A673 (cell line): ENCODE measurements around the gene C16orf46. TPM values are rescaled to one million over a fixed set of nuclear protein-coding genes. Genes with fewer than 3 reads are reported as not detected.

Experiments
- BruUV-seq: library from RNA; stranded (reverse); fragments of 400-500 nt; replicated peaks from 2 replicates; lab custom pipeline; 2021; lab: Mats Ljungman, UMichigan
- CTCF ChIA-PET: fragments of 300-600 bp; sonication (Branson Sonifier 250); formaldehyde crosslinking; loops from one replicate; lab custom pipeline; 2022; ENCODE audit warnings: antibody characterized with exemption; lab: Charles Lee
- POLR2A ChIA-PET: fragments of 300-600 bp; sonication (Branson Sonifier 250); formaldehyde crosslinking; loops from one replicate; lab custom pipeline; 2022; ENCODE audit warnings: antibody characterized with exemption; ENCODE audit not compliant: low non-redundant PET; lab: Charles Lee
- DNase-seq: peaks from one replicate; pipeline ENCODE4 v3.0.0-alpha.2; 2015; ENCODE audit warnings: low spot score
- H3K27ac ChIP-seq: fragments of 200-600 bp; sonication (generic); 2 replicates; pipeline ENCODE4 v1.5.1; 2016; ENCODE audit warnings: mixed run types, low read depth, mild to moderate bottlenecking, mixed read lengths, antibody characterized with exemption, low read length; ENCODE audit not compliant: poor library complexity, severe bottlenecking
- H3K27me3 ChIP-seq: fragments of 200-600 bp; sonication (generic); replicated peaks from 2 replicates; pipeline ENCODE4 v1.6.1; 2017; ENCODE audit warnings: mixed run types, low read depth, mild to moderate bottlenecking, mixed read lengths, antibody characterized with exemption, low read length; ENCODE audit not compliant: insufficient read depth, poor library complexity
- H3K36me3 ChIP-seq: fragments of 200-600 bp; sonication (generic); 2 replicates; pipeline ENCODE4 v1.6.1; 2016; ENCODE audit warnings: mixed run types, mild to moderate bottlenecking, mixed read lengths, antibody characterized with exemption, low read length; ENCODE audit not compliant: insufficient read depth, poor library complexity, severe bottlenecking
- H3K4me1 ChIP-seq: fragments of 200-600 bp; sonication (generic); 2 replicates; pipeline ENCODE4 v1.6.1; 2017; ENCODE audit warnings: mixed run types, mild to moderate bottlenecking, mixed read lengths, antibody characterized with exemption, low read length; ENCODE audit not compliant: insufficient read depth, poor library complexity, severe bottlenecking
- H3K4me3 ChIP-seq: fragments of 200-600 bp; sonication (generic); 2 replicates; pipeline ENCODE4 v1.5.1; 2016; ENCODE audit warnings: low read depth, mixed run types, mild to moderate bottlenecking, mixed read lengths, low read length; ENCODE audit not compliant: poor library complexity, severe bottlenecking
- H3K9me3 ChIP-seq: fragments of 200-600 bp; sonication (generic); 2 replicates; pipeline ENCODE4 v1.6.1; 2016; ENCODE audit warnings: mixed run types, low read depth, mild to moderate bottlenecking, mixed read lengths, antibody characterized with exemption, low read length; ENCODE audit not compliant: poor library complexity, severe bottlenecking
- EZH2 ChIP-seq: fragments of 200-600 bp; sonication (generic); IDR thresholded peaks from 2 replicates; pipeline ENCODE4 v1.6.1; 2017; ENCODE audit warnings: borderline replicate concordance, low read depth, mild to moderate bottlenecking, mixed read lengths, antibody characterized with exemption, low read length; ENCODE audit not compliant: poor library complexity, severe bottlenecking
- intact Hi-C: fragments of 100-400 bp; cut with micrococcal nuclease; formaldehyde crosslinking; loops from one replicate; pipeline ENCODE4 v1.10.0; 2022; ENCODE audit not compliant: unreplicated experiment
- total RNA-seq: library from RNA; stranded (reverse); gene quantifications from 2 replicates; pipeline ENCODE4 v1.2.3, GENCODE V29; 2021
- TF ChIP-seq, protein P1 (sequence below): fragments of 300-800, 200-600 bp; sonication (generic); conservative IDR thresholded peaks from 2 replicates; pipeline ENCODE4 v1.5.1; 2017; ENCODE audit warnings: low read depth, mild to moderate bottlenecking, antibody characterized with exemption, low read length, moderate library complexity, mixed read lengths

Gene C16orf46
- total RNA-seq, 1 experiment from 2014 or later: 0.21 TPM

- ChIA-PET POLR2A (interaction anchor here (0.5 kb wide), 1 partner anchor 47 kb away, joined by 3 read pairs; no protein-coding TSS in a partner anchor), CTCF (interaction anchor here (1.4 kb wide), 1 partner anchor 112 kb away, joined by 3 read pairs; no protein-coding TSS in a partner anchor)
- peak; percentile 3 for DNase-seq
- H3K27me3 ChIP-seq: no peaks in the 10 kb centered on the region
- intact Hi-C loops: loop anchor here (10.0 kb wide), 2 partner anchors 178 to 698 kb away; no protein-coding TSS in a partner anchor
- H3K9me3 ChIP-seq: no peaks in the 10 kb centered on the region
- no peaks in the 10 kb centered on the region for H3K4me1 ChIP-seq
- H3K4me3 ChIP-seq: peak overlapping the region; percentile 79
- TF ChIP-seq, protein P1, sequence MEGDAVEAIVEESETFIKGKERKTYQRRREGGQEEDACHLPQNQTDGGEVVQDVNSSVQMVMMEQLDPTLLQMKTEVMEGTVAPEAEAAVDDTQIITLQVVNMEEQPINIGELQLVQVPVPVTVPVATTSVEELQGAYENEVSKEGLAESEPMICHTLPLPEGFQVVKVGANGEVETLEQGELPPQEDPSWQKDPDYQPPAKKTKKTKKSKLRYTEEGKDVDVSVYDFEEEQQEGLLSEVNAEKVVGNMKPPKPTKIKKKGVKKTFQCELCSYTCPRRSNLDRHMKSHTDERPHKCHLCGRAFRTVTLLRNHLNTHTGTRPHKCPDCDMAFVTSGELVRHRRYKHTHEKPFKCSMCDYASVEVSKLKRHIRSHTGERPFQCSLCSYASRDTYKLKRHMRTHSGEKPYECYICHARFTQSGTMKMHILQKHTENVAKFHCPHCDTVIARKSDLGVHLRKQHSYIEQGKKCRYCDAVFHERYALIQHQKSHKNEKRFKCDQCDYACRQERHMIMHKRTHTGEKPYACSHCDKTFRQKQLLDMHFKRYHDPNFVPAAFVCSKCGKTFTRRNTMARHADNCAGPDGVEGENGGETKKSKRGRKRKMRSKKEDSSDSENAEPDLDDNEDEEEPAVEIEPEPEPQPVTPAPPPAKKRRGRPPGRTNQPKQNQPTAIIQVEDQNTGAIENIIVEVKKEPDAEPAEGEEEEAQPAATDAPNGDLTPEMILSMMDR: no peak
- TF ChIP-seq EZH2: no peak
- BruUV-seq: TSS peak; percentile 44
- H3K36me3 ChIP-seq: peaks cover 8% of the 10 kb centered on the region
- peak overlapping the region; percentile 38 for H3K27ac ChIP-seq
Observed at GRCh38 chr16:81036751-81037350, 40.2 kb downstream of the C16orf46 start.

DNA sequence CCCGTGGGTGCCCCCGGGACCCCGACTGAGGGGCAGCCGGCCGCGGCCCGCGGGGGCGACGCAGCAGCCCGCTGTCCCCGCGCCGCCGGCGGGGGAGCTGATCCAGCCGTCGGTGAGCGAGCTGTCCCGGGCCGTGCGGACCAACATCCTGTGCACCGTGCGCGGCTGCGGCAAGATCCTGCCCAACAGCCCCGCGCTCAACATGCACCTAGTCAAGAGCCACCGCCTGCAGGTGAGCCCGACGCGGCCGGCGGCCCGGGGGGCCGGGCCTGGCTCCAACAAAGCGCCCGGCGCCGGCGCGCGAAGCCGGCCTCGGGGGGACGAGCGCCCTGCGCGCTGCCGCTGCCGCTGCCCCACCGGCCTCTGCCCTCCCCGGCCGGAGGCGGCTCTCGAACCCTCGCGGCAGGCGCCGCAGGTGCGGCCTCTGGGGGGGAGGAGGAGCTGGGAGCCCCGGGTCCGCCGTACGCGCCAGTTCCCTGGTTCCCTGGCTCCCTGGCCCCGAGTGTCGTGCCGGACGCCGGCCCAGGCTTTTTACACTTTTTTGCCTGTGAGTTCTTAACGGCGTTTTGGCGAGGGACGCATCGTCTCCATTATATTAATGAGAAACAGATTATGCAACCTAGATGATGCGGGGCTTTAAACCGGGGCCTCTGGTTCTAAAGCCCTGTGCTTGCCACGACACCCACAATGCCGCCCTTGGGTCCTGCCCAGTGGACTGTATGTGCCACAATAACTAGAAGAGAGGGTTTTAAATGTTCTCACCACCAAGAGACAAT lies 40.9 kb downstream of the C16orf46 start:
- H3K27me3 ChIP-seq: no peaks in the 10 kb centered on the region
- no TSS peak for BruUV-seq
- peak; percentile 18 for DNase-seq
- ChIA-PET POLR2A (interaction anchor here (0.5 to 0.6 kb wide), 2 partner anchors 48 to 783 kb away, joined by 3 read pairs; no protein-coding TSS in a partner anchor), CTCF (interaction anchor here (0.6 to 1.4 kb wide), 10 partner anchors 12 to 616 kb away, joined by 3 to 10 read pairs (median 3); partner anchors contain the start of genes C16orf46, CENPN and CMC2)
- H3K36me3 ChIP-seq: peaks cover 2% of the 10 kb centered on the region
- no peaks in the 10 kb centered on the region for H3K4me1 ChIP-seq
- no peak for TF ChIP-seq EZH2
- TF ChIP-seq, protein P1: no peak
- peak overlapping the region; percentile 79 for H3K4me3 ChIP-seq
- intact Hi-C loops: loop anchor here (10.0 kb wide), 2 partner anchors 179 to 699 kb away; no protein-coding TSS in a partner anchor
- H3K27ac ChIP-seq: peak overlapping the region; percentile 38
- H3K9me3 ChIP-seq: no peaks in the 10 kb centered on the region

GRCh38 chr16:81035398-81035974 lies 41.6 kb downstream of the C16orf46 start, which contains the start of gene ATMIN:
TSS of gene ATMIN (plus strand) at chr16:81035842. CDS start at chr16:81035871, 29 bp downstream.
- intact Hi-C loops: loop anchor here (10.0 kb wide), 2 partner anchors 179 to 699 kb away; no protein-coding TSS in a partner anchor
- DNase-seq: peak; percentile 93
- POLR2A ChIA-PET: interaction anchor here (0.6 kb wide), 2 partner anchors 121 to 784 kb away, joined by 3 read pairs; no protein-coding TSS in a partner anchor
- Histone ChIP-seq H3K9me3 (no peaks in the 10 kb centered on the region), H3K27me3 (no peaks in the 10 kb centered on the region), H3K36me3 (no peaks in the 10 kb centered on the region), H3K4me3 (peak within 1 kb of the TSS; percentile 79), H3K4me1 (no peaks in the 10 kb centered on the region), H3K27ac (peak within 1 kb of the TSS; percentile 38)
- CTCF ChIA-PET: interaction anchor here (0.6 to 1.4 kb wide), 10 partner anchors 13 to 617 kb away, joined by 3 to 10 read pairs (median 3); partner anchors contain the start of genes C16orf46, CENPN and CMC2
- no TSS peak for BruUV-seq
- no peak for TF ChIP-seq EZH2
- TF ChIP-seq, protein P1: peak; percentile 88
